AG10803 (cell line): ENCODE results near the gene KCNJ10.

Experiments
- DNase-seq: peaks from one replicate; pipeline ENCODE4 v3.0.0; 2010; ENCODE audit warnings: low read depth
- H3K4me3 ChIP-seq: 2 replicates; pipeline ENCODE4 v1.5.1; 2011; ENCODE audit warnings: mild to moderate bottlenecking, low read length, control low read depth
- TF ChIP-seq, protein P1 (sequence below): conservative IDR thresholded peaks from 2 replicates; pipeline ENCODE4 v1.5.1; 2011; ENCODE audit warnings: mild to moderate bottlenecking, low read length, control low read depth, inconsistent platforms

The KCNJ10 gene

DNA sequence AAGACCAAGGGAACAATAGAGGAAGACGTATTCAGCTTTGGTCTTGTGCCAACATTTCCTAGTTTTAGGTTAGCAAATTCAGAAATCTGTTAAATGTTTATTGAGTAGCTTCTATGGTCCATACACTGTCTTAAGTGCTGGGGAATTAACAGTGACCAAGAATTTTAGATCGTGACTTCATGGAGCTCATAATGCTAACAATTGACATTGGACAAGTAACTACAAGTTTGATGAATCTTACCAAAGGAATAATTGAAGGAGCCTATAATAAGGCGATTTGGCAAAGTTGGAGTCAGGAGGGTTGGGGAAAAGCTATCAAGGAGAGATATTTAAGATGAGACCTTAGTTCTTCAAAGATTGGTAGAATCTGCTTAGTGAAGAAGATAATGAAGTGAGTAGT lies 114.5 kb downstream of the KCNJ10 start:
- DNase-seq: no peak
- no peak overlapping the region for H3K4me3 ChIP-seq
- TF ChIP-seq, protein P1, sequence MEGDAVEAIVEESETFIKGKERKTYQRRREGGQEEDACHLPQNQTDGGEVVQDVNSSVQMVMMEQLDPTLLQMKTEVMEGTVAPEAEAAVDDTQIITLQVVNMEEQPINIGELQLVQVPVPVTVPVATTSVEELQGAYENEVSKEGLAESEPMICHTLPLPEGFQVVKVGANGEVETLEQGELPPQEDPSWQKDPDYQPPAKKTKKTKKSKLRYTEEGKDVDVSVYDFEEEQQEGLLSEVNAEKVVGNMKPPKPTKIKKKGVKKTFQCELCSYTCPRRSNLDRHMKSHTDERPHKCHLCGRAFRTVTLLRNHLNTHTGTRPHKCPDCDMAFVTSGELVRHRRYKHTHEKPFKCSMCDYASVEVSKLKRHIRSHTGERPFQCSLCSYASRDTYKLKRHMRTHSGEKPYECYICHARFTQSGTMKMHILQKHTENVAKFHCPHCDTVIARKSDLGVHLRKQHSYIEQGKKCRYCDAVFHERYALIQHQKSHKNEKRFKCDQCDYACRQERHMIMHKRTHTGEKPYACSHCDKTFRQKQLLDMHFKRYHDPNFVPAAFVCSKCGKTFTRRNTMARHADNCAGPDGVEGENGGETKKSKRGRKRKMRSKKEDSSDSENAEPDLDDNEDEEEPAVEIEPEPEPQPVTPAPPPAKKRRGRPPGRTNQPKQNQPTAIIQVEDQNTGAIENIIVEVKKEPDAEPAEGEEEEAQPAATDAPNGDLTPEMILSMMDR: no peak

DNA sequence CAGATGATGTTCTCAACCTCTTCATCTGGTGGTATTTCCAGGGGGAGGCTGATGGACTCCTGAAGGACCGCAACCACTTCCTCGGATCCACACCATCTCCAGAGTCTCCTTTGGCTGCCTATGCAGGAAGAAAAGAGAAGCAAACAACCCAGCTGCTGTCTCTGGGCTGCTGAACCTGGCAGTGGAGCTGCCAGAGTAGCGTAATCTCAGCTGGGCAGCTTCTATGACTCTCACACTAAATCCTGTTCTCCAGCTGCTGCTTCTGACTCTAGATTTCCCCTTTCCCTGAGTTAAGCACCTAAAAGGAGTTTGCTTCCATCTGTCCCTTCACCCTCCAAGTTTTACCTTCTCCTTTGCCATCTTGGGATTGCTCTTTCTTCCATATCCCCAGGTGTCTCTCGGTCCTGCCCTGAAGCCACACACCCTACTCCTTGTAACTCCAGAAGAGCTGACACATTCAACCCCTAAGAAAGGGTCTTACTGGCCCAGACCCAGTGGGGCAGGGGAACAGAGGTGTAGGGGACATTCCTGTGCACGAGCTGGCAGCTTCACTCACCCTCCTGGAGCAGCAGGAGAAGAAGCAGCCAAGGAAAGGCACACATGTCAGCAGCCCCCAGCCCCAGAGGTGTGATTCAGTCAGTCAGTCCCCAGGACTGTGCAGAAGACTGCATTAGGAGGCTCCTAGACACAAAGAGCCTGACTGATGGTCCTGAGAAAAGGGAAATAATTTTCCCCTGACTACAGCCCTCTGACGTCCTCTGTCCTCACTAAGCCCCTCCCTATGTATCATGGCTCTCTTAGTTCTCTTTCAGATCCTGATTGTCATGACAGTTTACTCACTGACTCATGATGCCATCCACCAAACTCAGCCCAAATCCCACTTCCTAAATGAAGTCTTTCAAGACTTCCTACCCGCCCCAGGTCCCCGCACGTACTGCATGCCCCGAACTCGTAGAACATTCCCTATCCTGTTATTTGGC lies 116.1 kb downstream of the KCNJ10 start, which contains the start of gene SLAMF9:
SLAMF9 (minus strand) TSS at position 702 of the 980 bp plus-strand sequence; CDS start at position 602, 100 bp downstream.
- TF ChIP-seq, protein P1: no peak
- DNase-seq: peak; percentile 13
- no peak within 1 kb of the TSS for H3K4me3 ChIP-seq

DNA sequence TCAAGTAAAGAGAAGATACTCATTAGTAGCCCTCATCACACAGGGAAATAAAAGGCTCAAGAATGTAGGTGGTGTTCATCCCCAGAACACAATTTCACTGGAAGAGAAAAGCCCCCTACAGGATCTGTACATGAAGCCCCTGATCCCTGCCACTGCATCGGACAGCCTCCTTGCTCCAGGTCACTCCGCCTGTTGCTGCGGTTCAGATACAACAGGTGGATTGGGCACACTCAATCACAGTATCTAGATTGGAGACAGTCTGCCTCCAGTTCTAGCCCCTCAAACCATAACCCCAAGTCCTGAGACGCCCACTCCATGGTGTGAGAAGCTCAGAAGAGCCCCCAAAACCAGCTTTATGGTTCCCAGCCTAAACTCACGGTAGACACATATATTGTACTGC lies 117.0 kb downstream of the KCNJ10 start:
- no peak overlapping the region for H3K4me3 ChIP-seq
- DNase-seq: no peak
- TF ChIP-seq, protein P1: no peak

DNA sequence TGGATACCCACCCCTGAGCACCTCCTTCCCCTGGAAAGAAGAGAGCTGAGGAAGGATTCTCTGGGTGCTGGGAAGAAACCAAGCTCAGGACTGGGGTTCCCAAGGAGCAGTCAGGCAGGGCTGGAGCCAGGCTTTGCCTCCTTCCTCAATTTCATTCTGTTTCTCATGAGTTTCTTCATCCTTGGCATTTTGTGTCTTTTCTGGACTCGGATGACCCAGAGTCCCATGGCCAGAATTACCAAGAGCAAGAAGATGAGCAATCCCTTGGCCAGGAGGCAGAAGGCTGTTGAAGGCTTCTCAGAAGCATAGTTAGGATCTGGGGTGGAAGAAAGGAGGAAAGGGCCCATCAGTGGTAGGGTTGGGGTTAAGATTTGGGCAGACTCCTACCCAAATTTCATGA lies 118.4 kb downstream of the KCNJ10 start:
- TF ChIP-seq, protein P1: no peak
- no peak overlapping the region for H3K4me3 ChIP-seq
- DNase-seq: peak; percentile 5

DNA sequence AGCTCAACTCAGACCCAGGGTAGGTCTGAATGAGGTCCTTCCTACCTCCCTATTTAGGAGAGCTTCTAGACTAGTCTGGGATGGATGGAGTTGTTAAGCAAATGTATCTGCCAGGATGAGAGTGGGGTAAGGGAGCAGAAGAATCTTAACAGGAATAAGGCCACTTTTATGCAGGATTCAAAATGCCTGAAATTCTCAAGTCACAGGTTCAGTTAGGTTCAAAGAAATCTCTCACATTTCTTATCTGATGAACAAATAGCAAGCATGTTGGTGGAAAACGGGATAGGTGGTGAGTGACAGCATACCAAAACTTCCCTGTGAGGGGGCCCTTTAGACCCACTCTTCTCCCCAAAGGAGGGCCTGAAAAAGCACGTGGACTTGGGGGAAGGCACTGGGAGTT lies 118.9 kb downstream of the KCNJ10 start:
- H3K4me3 ChIP-seq: no peak overlapping the region
- DNase-seq: no peak
- TF ChIP-seq, protein P1: no peak

DNA sequence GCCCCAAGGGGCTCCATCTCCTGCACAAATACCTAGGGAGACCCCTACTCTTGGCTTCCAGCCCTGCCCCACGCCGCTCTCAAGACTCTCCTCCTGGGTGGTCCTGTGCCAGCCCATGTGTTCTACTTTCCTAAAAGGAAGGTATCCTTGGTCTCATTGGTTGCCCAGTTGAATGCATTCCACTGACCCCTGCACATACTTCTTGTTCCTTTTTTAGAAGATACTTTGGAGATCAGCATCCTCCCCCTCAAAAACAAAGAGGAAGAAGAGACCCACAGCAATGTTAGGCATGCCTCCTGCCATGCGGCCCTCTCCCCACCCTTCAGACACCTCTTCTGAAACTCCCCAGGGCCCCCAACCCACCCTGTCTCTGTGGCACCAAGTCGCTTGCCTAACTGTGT lies 120.0 kb downstream of the KCNJ10 start:
- no peak for DNase-seq
- TF ChIP-seq, protein P1: no peak
- no peak overlapping the region for H3K4me3 ChIP-seq

DNA sequence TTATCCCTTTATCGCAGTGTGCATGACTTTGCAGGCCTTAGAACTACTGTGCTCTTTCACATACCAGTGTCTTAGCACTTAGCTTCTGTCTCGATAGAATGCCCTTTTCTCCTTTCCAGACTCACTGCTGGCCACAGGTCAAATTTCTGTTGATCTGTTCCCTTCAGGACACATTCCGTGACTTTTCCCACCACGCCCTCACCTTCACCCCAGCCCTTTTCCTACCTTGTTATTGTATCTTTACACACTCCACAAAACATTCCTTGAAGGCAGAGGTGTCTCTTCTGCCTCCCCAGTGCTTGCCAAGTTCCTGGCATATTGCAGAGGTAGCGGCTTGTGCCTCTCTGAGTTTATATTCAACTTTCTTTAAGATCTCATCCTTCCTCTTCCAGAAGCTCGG lies 120.8 kb downstream of the KCNJ10 start:
- DNase-seq: no peak
- TF ChIP-seq, protein P1: no peak
- no peak overlapping the region for H3K4me3 ChIP-seq
